Stimulated activated CD8-positive, alpha-beta memory T cell treated with anti-CD3 and anti-CD28 coated beads, Interleukin-15, amount 100 ng/mL, for 24 hours (primary cell): ENCODE results near the gene GAN.
"Not testable (repeated sequence)": the region's sequence is repeated elsewhere in the genome, so short reads cannot be mapped to it uniquely, and the experiment has no call there.

Experiments
- DNase-seq: peaks from one replicate; pipeline ENCODE4 v3.0.0-alpha.2; 2020; ENCODE audit warnings: low read depth

GAN gene

GRCh38 chr16:81397879-81398520 lies 83.2 kb downstream of the GAN start:
- no peak for DNase-seq

GRCh38 chr16:81399909-81400308 lies 85.1 kb downstream of the GAN start:
- DNase-seq, result no peak

DNA sequence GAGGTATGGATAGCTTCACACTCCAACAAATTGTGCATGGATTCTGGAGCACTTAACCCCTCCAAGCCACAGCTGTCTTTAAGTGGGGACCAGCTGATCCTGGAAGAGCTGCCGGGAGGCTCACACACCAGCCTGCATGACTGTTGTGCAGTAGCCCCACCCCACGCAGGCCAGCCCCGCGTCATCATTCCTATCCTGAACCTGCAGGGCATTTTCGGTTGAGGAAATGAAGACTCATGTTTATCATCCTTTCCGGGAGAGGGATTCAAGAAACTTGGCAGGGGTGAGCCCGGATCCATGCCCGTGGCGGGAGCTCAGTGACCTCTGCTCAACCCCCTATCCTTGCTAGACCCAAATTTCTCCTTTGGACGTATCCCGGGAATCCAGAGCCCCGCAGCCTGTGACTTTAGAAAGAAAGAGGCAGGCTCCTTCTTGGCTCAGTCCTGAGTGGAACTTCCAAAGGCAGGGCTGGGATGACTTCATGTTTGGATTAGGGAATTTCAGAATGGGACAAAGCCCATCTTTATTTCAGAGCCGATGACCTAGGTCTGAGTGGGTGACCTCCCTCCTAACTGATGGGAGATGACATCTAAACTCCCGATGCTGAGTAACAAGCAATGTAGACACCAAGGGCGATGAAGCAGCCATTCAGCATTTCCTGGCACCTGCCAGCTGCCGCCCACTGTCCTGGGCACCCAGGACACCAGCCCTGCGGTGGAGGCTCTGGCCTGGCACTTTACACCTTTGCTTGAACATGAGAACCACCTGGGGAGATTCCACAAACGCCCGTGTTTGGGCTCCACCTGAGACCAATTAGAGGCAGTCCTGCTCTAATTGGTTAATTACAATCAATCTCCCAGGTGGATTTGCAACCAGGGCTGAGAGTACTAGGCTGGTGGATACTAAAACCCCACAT lies 86.5 kb downstream of the GAN start:
- no peak for DNase-seq

- no peak for DNase-seq
Measured at GRCh38 chr16:81403208-81403600, 88.4 kb downstream of the GAN start.

GRCh38 chr16:81403601-81404391 lies 89.0 kb downstream of the GAN start:
- DNase-seq, result peak; percentile 81

DNA sequence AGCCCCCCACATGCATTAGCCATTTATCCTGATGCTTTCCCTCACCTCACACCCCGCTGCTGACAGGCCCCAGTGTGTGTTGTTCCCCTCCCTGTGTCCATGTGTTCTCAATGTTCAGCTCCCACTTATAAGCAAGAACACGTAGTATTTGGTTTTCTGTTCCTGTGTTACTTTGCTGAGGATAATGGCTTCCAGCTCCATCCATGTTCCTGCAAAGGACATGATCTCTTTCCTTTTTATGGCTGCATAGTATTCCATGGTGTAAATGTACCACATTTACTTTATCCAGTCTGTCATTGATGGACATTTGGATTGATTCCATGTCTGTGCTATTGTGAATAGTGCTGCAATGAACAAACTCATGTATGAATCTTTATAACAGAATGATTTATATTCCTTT lies 90.2 kb downstream of the GAN start:
- DNase-seq, result not testable (repeated sequence)

GRCh38 chr16:81405702-81406113 lies 90.9 kb downstream of the GAN start:
- DNase-seq, result no peak

DNA sequence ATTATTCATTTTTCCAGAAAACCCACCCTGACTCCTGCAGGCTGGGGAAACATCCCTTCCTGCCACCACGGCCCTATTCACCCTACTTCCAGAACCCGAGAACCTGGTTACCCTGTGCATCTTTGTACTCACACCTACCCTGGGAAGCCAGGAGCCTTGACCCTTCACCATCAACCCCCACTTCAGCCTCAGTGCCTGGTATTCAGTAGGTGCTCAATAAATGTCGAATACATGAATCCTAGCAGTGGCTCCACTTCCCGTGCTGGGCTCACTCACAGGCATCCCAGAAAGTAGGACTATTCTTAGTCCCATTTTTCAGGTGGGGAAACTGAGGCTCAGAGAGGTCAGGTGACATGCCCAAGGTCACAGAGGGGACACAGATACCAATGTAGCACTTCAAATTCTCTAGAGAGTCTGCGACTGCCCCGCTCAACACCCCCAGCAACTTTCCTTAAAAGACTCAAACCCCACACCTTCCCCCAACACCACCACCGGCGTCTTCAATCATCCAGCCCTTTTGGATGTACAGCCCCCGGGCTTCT lies 93.7 kb downstream of the GAN start:
- no peak for DNase-seq

DNA sequence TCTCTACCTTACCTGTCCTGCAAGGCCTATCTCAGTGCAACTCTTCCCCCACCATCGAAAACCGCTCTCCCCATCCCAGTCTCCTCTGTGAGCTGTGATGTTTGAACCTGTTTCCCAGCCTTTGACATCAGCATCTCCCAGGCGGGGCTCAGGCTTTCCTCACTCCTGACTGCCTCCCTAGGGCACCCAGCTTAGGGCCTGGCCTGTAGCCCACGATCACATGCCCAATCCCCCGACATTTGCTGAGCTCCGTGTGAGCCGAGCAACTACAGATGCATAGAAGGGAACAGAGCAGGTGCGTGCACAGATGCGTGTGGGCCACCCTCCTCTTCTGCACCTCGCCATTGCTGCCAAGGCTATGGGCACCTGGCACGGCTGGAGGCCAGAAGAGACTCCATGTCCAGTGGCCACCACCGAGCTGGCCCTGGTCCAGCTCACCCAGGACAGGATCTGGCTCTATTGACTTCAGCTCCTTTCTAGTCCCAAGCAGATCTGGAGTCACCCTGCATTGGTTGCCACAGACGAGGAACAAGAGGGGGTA lies 94.3 kb downstream of the GAN start:
- no peak for DNase-seq

DNA sequence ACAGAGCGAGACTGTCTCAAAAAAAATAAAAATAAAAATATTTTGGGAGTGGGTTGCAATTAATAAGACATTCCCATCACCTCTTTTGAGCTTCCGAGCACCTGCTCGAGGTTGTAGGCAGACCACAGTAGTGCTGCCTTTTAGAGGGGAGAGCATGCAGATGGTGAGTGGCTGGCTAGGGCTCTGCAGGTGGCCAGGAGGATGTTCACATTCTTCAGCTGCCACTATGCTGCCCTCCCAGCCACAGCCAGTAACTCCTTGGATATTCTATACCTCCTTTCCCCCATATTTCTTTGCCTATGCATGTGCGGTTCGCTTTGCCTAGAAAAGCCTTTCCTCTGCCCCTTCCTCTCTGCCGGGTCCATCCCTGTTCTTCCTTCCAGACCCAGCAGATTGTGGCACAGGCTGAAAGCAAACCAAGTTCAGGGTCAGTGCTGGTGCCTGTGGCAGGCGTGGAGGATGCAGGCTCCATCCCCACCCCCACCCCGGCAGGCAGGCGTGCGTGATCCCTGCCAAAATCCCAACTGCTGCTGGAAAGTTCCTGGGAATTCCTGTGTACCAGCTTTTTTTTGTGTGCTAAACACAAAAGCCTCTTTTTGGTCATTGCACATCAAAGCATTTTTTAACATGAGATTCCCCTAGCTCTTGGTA lies 96.0 kb downstream of the GAN start:
- DNase-seq, result no peak

- no peak for DNase-seq
Measured at GRCh38 chr16:81413245-81413990, 98.7 kb downstream of the GAN start.

- DNase-seq, result no peak
Measured at GRCh38 chr16:81415751-81416150, 101.0 kb downstream of the GAN start.

GRCh38 chr16:81416749-81417148 lies 102.0 kb downstream of the GAN start:
- DNase-seq, result no peak

DNA sequence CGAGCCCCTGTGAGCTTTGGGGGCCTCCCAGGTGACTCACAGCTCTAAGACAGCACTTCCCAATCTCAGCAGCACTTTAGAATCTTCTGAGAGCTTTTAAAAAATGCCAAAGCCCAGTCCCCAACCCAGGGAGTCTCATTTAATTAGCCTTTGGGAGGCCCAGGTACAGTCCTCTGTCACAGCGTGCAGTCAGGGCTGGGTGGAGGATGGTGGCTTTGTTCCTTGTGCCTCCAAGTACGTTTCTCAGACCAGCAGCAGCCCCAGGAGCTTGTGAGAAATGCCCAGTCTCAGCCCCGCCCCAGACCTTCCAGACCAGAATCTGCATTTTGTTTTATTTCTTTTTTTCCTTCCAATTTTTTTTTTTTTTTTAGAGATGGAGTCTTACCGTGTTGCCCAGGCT lies 102.4 kb downstream of the GAN start:
- no peak for DNase-seq

DNA sequence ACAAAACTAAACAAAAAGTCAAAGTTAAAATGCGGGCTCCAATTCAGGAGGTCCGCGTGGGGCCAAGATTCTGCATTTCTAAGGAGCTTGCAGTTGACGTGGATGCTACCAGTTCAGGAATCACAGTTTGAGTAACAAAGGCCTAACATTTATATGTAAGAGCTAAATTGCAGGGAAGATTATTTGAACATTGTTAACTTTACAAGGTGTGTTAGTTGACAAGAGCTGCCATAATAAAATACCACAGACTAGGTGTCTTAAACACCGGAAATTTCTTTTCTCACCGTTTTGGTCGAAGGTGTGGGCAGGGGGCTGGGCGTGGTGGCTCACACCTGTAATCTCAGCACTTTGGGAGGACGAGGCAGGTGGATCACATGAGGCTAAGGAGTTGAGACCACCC lies 105.0 kb downstream of the GAN start:
- DNase-seq, result no peak

DNA sequence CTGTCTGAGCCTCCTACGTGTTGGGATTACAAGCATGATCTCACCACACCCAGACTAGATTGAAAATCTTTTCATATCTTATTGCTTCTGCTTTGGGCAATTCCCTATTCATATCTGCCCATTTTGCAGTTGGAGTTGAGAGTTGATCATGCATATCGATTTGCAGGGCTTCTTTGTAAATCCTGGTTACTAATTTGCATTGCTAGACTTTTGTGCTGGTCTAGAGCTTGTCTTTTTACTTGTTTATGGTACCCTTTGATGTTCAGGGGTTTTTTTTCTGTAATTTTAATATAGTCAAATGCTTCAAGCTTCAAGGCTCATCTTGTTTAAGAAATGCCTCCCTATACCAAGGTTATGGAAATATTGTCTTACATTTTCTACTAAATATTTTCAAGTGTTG lies 106.4 kb downstream of the GAN start:
- DNase-seq, result no peak

- DNase-seq, result no peak
Measured at GRCh38 chr16:81421536-81421935, 106.8 kb downstream of the GAN start.

DNA sequence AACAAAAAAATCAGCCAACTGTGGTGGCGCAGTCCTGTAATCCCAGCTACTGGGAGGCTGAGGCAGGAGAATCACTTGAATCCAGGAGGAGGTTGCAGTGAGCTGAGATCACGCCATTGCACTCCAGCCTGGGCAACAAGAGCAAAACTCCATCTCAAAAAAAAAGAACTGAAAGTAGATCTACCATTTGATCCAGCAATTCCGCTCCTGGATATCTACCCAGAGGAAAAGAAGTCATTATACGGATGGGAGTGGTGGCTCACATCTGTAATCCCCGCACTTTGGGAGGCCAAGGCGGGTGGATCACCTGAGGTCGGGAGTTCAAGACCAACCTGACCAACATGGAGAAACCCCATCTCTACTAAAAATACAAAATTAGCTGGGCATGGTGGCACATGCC lies 107.4 kb downstream of the GAN start:
- not testable (repeated sequence) for DNase-seq

DNA sequence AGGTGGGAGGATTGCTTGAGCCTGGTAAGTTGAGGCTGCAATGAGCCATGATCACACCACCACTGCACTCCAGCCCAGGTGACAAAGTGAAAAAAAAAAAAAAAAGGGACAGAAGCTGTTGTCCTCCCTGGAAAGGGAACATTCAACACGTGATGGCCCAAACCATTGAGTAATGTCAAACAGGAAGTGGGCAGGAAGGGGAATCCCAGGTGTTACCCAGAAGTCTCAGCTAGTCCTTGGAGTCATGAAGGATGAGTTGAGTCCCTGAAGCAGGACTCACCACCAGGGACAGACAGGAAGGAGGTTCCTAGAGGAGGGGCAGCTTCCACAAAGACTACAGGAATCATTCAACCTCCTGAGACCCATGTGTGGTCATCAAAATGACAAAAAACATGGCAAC lies 110.0 kb downstream of the GAN start:
- DNase-seq, result no peak

DNA sequence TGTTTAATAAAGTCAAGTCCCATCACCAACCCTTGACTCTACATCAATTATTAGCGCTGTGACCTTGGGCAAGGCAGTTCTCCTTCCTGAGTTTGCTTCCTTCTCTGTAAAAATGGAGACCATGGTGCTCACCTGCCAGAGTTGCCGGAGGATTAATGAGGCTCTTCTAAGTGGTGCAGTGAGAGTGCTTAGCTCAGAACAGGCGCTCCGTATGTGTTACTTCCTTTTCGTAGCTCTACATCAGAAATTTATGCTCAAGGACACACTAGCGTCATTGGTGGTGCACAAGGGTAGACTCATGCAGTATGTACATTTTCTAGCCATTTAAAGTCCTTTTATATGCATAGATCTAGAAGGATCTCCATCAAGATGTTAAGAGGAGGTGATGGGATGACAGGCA lies 112.5 kb downstream of the GAN start:
- no peak for DNase-seq

DNA sequence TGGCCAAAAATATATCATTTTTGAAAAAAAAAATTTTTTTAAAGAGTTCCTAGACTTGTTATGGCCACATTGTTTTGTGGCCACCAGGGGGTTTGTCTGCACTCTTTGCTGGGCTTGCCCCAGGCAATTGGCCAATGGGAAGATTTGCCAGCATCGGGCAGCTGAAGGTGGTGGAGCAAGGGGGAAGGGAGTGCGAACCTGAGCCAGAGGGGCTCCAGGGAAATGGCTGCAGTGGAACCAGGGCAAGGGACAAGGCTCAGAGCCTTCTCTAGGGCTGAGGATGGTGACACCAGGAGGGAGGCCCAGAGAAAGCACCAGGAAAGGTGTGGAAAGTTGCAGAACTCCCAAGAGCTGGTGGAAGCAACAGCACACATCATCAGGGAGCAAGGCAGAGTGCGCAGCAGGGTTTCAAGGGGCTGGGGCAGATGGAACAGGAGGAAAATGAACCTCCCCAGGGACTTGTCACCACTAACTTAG lies 114.3 kb downstream of the GAN start:
- DNase-seq, result no peak
